GM18520 (cell line): ENCODE results near the gene KCNIP4.

ENCODE experiments used
- ATAC-seq: cut with Tn5 transposase; IDR thresholded peaks from one replicate; pipeline ENCODE4 v1.9.1; 2021; ENCODE audit not compliant: unreplicated experiment

The KCNIP4 gene

GRCh38 chr4:21768349-21769310 lies 179.9 kb downstream of the KCNIP4 start:
- ATAC-seq: no peak

- no peak for ATAC-seq
Measured at GRCh38 chr4:21765810-21766407, 182.7 kb downstream of the KCNIP4 start.

- no peak for ATAC-seq
Measured at GRCh38 chr4:21763855-21764254, 184.7 kb downstream of the KCNIP4 start.

GRCh38 chr4:21757248-21757647 lies 191.3 kb downstream of the KCNIP4 start:
- no peak for ATAC-seq

- no peak for ATAC-seq
Measured at GRCh38 chr4:21753084-21753760, 195.3 kb downstream of the KCNIP4 start.

- ATAC-seq: no peak
Measured at GRCh38 chr4:21752616-21753015, 196.0 kb downstream of the KCNIP4 start.

- no peak for ATAC-seq
Measured at GRCh38 chr4:21749924-21750323, 198.6 kb downstream of the KCNIP4 start.

- no peak for ATAC-seq
Measured at GRCh38 chr4:21749412-21749811, 199.2 kb downstream of the KCNIP4 start.

GRCh38 chr4:21744046-21744445 lies 204.5 kb downstream of the KCNIP4 start:
- no peak for ATAC-seq

- no peak for ATAC-seq
Measured at GRCh38 chr4:21742326-21742725, 206.2 kb downstream of the KCNIP4 start.

GRCh38 chr4:21738821-21739220 lies 209.8 kb downstream of the KCNIP4 start:
- ATAC-seq: no peak

GRCh38 chr4:21735866-21736265 lies 212.7 kb downstream of the KCNIP4 start:
- ATAC-seq: no peak

- no peak for ATAC-seq
Measured at GRCh38 chr4:21733894-21734630, 214.5 kb downstream of the KCNIP4 start.

- no peak for ATAC-seq
Measured at GRCh38 chr4:21728304-21728703, 220.3 kb downstream of the KCNIP4 start.

- ATAC-seq: no peak
Measured at GRCh38 chr4:21726255-21726815, 222.2 kb downstream of the KCNIP4 start.

GRCh38 chr4:21722157-21722839 lies 226.3 kb downstream of the KCNIP4 start:
- ATAC-seq: no peak

- ATAC-seq: no peak
Measured at GRCh38 chr4:21716531-21716930, 232.0 kb downstream of the KCNIP4 start.

- no peak for ATAC-seq
Measured at GRCh38 chr4:21710179-21710835, 238.3 kb downstream of the KCNIP4 start.

GRCh38 chr4:21709761-21710160 lies 238.8 kb downstream of the KCNIP4 start:
- ATAC-seq: no peak

- ATAC-seq: no peak
Measured at GRCh38 chr4:21709031-21709430, 239.5 kb downstream of the KCNIP4 start.
